Measurements from ENCODE around the gene TOPBP1. TPM values are rescaled to one million over a fixed set of nuclear protein-coding genes. Genes with fewer than 3 reads are reported as not detected.

Gene TOPBP1
- total RNA-seq, 2 donors from 2014 or later: 21.5 to 34.2 TPM

- Histone ChIP-seq H3K4me1 (ENCODE audit: control insufficient read depth in 1 of 2, low read depth in 2 of 2) (peaks cover 28 to 61% of the 10 kb centered on the region in 2 donors), H3K36me3 (peaks cover 3% of the 10 kb centered on the region), H3K27me3 (replicated peaks; ENCODE audit: insufficient read depth) (no peaks in the 10 kb centered on the region), H3K9me3 (no peaks in the 10 kb centered on the region), H3K27ac (peak overlapping the region; percentile 77 to 83), H3K4me3 (peak overlapping the region; percentile 65)
- TF ChIP-seq, protein P1, sequence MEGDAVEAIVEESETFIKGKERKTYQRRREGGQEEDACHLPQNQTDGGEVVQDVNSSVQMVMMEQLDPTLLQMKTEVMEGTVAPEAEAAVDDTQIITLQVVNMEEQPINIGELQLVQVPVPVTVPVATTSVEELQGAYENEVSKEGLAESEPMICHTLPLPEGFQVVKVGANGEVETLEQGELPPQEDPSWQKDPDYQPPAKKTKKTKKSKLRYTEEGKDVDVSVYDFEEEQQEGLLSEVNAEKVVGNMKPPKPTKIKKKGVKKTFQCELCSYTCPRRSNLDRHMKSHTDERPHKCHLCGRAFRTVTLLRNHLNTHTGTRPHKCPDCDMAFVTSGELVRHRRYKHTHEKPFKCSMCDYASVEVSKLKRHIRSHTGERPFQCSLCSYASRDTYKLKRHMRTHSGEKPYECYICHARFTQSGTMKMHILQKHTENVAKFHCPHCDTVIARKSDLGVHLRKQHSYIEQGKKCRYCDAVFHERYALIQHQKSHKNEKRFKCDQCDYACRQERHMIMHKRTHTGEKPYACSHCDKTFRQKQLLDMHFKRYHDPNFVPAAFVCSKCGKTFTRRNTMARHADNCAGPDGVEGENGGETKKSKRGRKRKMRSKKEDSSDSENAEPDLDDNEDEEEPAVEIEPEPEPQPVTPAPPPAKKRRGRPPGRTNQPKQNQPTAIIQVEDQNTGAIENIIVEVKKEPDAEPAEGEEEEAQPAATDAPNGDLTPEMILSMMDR (IDR thresholded peaks at IDR 0.05): no peak
- DNase-seq (ENCODE audit: low spot score) (no peak), ATAC-seq (ENCODE audit: insufficient number of reproducible peaks, low FRiP score, low read depth) (no peak)
Measured at GRCh38 chr3:133572158-133573053, 89.3 kb downstream of the TOPBP1 start.

GRCh38 chr3:133570937-133571320 lies 90.8 kb downstream of the TOPBP1 start:
- peaks cover 17 to 46% of the 10 kb centered on the region in 2 donors for H3K4me1 ChIP-seq (ENCODE audit: control insufficient read depth in 1 of 2, low read depth in 2 of 2)
- H3K27ac ChIP-seq: peak overlapping the region; percentile 78 to 79
- no peaks in the 10 kb centered on the region for H3K36me3 ChIP-seq
- DNase-seq (ENCODE audit: low spot score): no peak
- no peak overlapping the region for H3K4me3 ChIP-seq
- TF ChIP-seq, protein P1 (IDR thresholded peaks at IDR 0.05): no peak
- no peaks in the 10 kb centered on the region for H3K9me3 ChIP-seq
- no peak for ATAC-seq (ENCODE audit: insufficient number of reproducible peaks, low FRiP score, low read depth)
- no peaks in the 10 kb centered on the region for H3K27me3 ChIP-seq (replicated peaks; ENCODE audit: insufficient read depth)

DNA sequence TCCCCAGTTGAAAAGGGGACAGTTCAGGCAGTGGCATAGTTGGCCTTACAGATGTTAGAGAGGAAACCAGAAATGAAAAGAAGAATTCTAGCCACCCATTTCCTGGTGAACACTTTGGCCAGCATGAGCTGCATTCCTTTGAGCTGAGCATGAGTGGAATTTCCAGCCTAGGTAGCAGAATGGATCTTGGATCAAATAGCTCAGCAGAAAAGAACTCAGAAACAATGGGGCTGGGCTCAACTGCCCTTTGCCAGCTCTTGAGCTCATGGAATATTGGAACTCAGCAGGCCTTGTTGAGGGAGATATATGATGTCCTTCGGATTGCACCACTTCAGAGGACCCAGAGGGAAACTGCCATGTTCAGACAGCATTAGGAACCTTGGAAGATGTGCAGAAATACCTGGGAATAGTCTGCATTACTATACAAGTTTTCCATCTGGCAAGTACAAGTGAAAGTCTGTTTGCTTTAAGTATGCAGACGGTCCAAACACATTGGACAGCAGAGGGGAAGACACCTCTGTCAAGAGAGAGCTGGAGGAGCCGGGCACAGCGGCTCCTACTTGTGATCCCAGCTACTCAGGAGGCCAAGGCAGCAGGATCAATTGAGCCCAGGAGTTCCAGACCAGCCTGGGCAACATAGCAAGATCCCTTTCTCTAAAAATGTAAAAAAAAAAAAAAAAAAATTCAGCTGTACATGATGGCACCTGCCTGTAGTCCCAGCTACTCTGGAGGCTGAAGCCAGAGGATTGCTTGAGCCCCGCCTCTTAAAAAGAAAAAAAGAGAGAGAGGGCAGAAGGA lies 91.4 kb downstream of the TOPBP1 start:
- Histone ChIP-seq H3K4me3 (no peak overlapping the region), H3K27me3 (replicated peaks; ENCODE audit: insufficient read depth) (no peaks in the 10 kb centered on the region), H3K4me1 (ENCODE audit: control insufficient read depth in 1 of 2, low read depth in 2 of 2) (peaks cover 17 to 40% of the 10 kb centered on the region in 2 donors), H3K36me3 (no peaks in the 10 kb centered on the region), H3K27ac (peak overlapping the region; percentile 78 to 79), H3K9me3 (no peaks in the 10 kb centered on the region)
- TF ChIP-seq, protein P1 (IDR thresholded peaks at IDR 0.05): no peak
- DNase-seq (ENCODE audit: low spot score): no peak
- ATAC-seq (ENCODE audit: insufficient number of reproducible peaks, low FRiP score, low read depth): peak; percentile 12

GRCh38 chr3:133568294-133569014 lies 93.3 kb downstream of the TOPBP1 start:
- Histone ChIP-seq H3K4me1 (ENCODE audit: control insufficient read depth in 1 of 2, low read depth in 2 of 2) (peaks cover 17 to 34% of the 10 kb centered on the region in 2 donors), H3K36me3 (no peaks in the 10 kb centered on the region), H3K4me3 (no peak overlapping the region), H3K27ac (peak overlapping the region in 1 of 2 donors; percentile 78), H3K27me3 (replicated peaks; ENCODE audit: insufficient read depth) (no peaks in the 10 kb centered on the region), H3K9me3 (no peaks in the 10 kb centered on the region)
- DNase-seq (ENCODE audit: low spot score) (no peak), ATAC-seq (ENCODE audit: insufficient number of reproducible peaks, low FRiP score, low read depth) (no peak)
- TF ChIP-seq, protein P1 (IDR thresholded peaks at IDR 0.05): no peak

All from thoracic aorta (tissue), 2 donors.